ENCODE results near the gene LMOD1.
"Not testable (repeated sequence)": the region's sequence is repeated elsewhere in the genome, so short reads cannot be mapped to it uniquely, and the experiment has no call there.

Gene LMOD1

GRCh38 chr1:201890806-201891450 is 55.4 kb downstream of the LMOD1 start:
- DNase-seq = no peak

GRCh38 chr1:201890223-201890622 is 56.1 kb downstream of the LMOD1 start:
- no peak for DNase-seq

GRCh38 chr1:201889090-201889968 is 57.0 kb downstream of the LMOD1 start:
- DNase-seq = no peak

GRCh38 chr1:201888282-201889089 is 57.9 kb downstream of the LMOD1 start, which contains the start of gene SHISA4:
Gene SHISA4, plus strand, starts transcription at chr1:201888898. Its CDS starts 97 bp downstream, at chr1:201888995.
- DNase-seq = no peak

- DNase-seq = no peak
These were observed 59.1 kb downstream of the LMOD1 start for GRCh38 chr1:201887116-201887866.

GRCh38 chr1:201886103-201886885 is 60.1 kb downstream of the LMOD1 start:
- DNase-seq = no peak

- no peak for DNase-seq
These were observed 60.7 kb downstream of the LMOD1 start for GRCh38 chr1:201885531-201886075.

GRCh38 chr1:201884425-201884824 is 61.9 kb downstream of the LMOD1 start:
- DNase-seq = no peak

GRCh38 chr1:201883786-201884185 is 62.6 kb downstream of the LMOD1 start:
- DNase-seq = no peak

GRCh38 chr1:201883266-201883665 is 63.1 kb downstream of the LMOD1 start:
- DNase-seq = no peak

- DNase-seq = no peak
These were observed 63.6 kb downstream of the LMOD1 start for GRCh38 chr1:201882665-201883132.

- DNase-seq = no peak
These were observed 64.7 kb downstream of the LMOD1 start for GRCh38 chr1:201881617-201882016.

GRCh38 chr1:201880928-201881571 is 65.3 kb downstream of the LMOD1 start:
- no peak for DNase-seq

GRCh38 chr1:201877877-201878401 is 68.4 kb downstream of the LMOD1 start:
- no peak for DNase-seq

GRCh38 chr1:201876148-201876818 is 70.1 kb downstream of the LMOD1 start:
- DNase-seq = no peak

- DNase-seq = no peak
These were observed 71.7 kb downstream of the LMOD1 start for GRCh38 chr1:201874672-201875071.

- DNase-seq = no peak
These were observed 76.0 kb downstream of the LMOD1 start for GRCh38 chr1:201870397-201870796.

- no peak for DNase-seq
These were observed 84.9 kb downstream of the LMOD1 start for GRCh38 chr1:201861448-201861847.

- DNase-seq = no peak
These were observed 86.9 kb downstream of the LMOD1 start for GRCh38 chr1:201859424-201859823.

- DNase-seq = not testable (repeated sequence)
These were observed 89.6 kb downstream of the LMOD1 start for GRCh38 chr1:201856722-201857121.
